GM03348 (cell line): ENCODE measurements around the gene OCA2.
"Not testable (repeated sequence)": the region's sequence is repeated elsewhere in the genome, so short reads cannot be mapped to it uniquely, and the experiment has no call there.

ENCODE experiments used
- DNase-seq: peaks from one replicate; pipeline ENCODE4 v3.0.0; 2012; ENCODE audit warnings: low spot score

Gene OCA2

DNA sequence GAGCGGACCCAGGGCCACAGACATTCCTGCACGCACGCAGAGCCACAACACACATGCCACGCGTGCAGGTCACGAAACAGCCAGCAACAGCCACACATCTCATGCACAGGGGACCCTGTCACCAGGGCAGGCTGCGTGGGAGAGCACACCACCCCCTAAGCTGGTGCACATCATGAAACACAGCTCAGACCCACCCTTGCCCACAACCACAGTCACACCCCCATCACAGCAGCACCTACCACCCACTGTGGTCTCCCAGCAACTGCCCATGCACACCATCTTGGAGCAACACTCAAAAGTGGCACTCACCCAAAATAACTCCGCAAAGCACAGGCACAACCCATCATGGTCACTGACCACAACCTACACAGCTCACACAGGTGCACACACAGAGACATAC lies 75.7 kb downstream of the OCA2 start:
- no peak for DNase-seq

DNA sequence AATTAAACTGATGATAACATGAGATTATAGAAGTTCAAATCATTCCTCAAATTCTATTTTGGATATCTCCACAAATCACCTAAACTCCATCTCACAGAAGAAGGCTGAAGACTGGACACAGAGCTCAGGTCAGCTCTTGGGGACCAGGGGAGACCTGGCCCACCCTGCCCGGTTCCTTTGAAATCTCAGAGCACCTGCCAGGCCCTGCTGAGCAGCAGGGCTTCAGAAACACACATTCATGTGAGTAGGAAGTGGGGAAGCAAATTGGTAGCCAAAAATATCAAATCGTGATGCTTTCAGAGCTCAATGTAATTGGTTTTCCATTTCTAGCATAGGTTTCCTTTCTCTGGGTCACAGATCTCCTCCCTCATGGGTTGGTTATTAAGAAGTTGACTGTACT lies 76.2 kb downstream of the OCA2 start:
- DNase-seq: no peak

DNA sequence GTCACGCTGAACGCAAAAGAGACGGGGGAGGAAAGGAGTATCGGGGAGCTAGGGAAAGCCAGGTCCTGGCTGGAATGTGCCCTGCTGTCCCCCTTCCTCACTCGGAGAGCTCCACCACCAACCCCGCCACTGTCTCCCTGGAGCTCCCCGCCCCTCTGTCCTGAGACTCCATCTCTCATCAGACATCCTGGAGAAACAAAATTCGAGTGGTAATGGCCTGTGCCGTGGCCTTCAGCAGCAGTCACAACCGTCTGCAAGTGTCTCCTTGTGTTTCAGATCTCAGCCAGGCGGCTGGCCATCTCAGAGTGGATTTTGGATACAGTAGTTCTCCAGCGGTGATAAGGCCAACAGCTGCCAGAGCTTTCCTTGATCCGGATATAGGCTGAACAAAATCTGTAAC lies 76.9 kb downstream of the OCA2 start:
- no peak for DNase-seq

DNA sequence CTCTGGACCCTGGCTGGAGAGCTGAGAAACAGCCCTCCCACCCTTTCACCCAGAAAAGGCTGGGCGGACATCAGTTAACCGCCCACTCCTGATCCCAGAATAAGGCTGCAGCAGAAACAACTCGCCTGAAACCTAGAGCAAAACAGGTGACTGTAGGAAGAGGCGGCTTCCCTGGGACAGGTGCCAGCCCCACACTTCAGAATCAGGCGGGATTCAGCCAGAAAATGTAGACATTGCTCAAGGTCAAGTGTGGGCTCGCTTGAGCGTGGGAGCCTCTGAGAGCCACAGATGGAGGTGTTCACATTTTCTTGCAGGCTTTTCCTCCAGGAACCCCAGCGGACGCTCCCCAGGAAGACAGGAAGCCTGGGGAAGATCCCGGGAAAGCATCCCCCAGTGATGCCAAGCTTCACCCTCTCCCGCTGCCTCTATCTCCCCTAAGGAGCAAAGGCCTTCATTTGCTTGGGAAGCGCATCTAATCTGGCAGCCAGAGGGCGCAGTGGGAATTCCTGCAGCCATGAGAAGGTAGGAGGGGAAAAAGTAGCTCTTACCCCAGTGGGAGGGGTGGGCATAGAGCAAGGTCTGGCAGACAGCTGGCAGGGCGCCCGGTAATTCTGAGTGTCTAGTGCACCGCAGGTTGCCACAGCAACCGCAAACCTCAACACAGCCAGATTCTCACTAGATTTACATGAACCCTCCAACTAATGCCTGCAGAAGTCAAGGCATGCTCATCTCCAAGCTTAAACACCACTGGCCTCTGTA lies 77.7 kb downstream of the OCA2 start:
- no peak for DNase-seq

GRCh38 chr15:28020644-28021043 lies 78.5 kb downstream of the OCA2 start:
- DNase-seq: no peak

- no peak for DNase-seq
These were observed 79.4 kb downstream of the OCA2 start for GRCh38 chr15:28019594-28020309.

GRCh38 chr15:28018291-28019044 lies 80.6 kb downstream of the OCA2 start:
- no peak for DNase-seq

- DNase-seq: no peak
These were observed 81.6 kb downstream of the OCA2 start for GRCh38 chr15:28017423-28017924.

- no peak for DNase-seq
These were observed 83.3 kb downstream of the OCA2 start for GRCh38 chr15:28015855-28016254.

- DNase-seq: no peak
These were observed 84.4 kb downstream of the OCA2 start for GRCh38 chr15:28014623-28015200.

DNA sequence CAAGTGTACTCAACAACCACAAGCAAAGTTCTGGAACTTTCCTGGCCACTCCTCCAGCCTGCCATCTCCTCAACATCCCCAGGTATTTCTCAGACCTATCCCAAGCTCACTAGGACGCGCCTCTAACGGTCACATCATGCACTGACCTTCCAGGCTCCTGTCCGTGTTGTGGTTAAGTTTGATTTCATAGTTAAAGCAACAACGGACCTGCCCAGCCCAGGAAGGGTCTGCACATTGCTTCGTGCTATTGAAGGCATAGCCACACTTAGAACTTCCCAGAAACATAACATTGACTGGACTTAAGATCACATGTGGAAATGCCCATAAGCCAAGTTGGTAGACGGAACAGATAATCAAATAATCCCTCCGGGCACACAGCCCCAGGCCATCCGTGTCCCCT lies 85.1 kb downstream of the OCA2 start:
- DNase-seq: no peak

GRCh38 chr15:28013480-28013879 lies 85.6 kb downstream of the OCA2 start:
- no peak for DNase-seq

GRCh38 chr15:28012231-28012630 lies 86.9 kb downstream of the OCA2 start:
- DNase-seq: no peak

- DNase-seq: not testable (repeated sequence)
These were observed 90.9 kb downstream of the OCA2 start for GRCh38 chr15:28008175-28008574.

DNA sequence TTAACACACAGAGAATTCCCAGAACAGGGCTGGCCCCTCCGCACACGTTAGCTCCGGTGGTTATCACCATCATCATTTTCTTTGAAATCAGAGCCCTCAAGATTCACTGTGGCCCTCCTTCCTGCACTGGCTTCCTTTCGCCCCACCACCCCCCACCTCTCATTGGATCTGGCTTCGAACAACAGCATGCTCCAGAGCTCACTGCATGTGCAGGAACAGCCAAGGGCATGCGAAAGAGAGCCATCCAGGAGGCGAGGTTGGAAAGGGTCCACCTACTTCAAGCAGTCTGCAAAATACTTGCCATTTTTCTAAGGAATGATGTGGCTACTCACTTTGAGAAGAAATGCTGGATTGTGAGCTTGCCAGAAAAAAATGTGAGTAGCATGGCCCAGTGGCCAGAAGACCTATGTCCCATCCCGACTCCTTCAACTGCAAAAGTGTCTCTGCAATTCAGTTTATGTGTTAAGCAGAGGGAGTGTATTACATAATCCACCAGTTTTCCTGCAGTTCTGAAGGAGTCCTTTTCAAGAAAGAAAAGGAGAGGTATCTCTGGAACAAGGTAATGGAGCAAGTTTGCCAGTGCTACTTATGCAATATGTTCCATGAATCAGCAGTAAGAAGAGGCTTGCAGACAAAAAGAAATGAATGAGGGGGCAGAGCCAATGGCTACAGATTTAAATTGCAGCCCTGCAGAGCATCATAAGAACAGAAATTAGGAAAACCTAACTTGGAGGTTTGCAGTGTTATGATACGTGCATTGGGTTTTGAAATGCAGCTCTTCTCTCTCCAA lies 92.8 kb downstream of the OCA2 start:
- no peak for DNase-seq

DNA sequence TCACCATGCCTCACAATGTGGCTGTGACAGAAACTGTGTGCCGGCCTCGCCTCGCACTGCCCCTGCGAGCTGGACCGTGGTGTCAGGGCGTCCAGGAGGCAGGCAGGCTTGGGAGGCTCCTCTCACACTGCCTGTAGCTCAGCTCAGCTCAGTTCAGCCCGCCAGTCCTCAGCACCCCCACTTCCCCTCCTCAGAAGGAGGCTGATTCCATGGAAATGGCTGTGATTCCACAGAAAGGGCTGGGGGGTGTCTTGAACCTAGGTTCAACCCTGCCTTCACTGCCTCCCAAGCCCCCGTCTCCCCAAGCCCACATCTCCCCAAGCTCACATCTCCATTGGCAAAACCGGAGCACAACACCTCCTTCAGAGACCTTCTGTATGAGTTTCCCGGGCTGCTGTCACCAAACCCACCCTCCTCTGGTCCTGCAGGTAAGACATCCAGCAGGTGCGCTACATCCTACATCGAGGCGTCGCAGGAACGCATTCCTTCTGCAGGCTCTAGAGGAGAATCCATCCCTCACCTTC lies 94.0 kb downstream of the OCA2 start:
- no peak for DNase-seq

DNA sequence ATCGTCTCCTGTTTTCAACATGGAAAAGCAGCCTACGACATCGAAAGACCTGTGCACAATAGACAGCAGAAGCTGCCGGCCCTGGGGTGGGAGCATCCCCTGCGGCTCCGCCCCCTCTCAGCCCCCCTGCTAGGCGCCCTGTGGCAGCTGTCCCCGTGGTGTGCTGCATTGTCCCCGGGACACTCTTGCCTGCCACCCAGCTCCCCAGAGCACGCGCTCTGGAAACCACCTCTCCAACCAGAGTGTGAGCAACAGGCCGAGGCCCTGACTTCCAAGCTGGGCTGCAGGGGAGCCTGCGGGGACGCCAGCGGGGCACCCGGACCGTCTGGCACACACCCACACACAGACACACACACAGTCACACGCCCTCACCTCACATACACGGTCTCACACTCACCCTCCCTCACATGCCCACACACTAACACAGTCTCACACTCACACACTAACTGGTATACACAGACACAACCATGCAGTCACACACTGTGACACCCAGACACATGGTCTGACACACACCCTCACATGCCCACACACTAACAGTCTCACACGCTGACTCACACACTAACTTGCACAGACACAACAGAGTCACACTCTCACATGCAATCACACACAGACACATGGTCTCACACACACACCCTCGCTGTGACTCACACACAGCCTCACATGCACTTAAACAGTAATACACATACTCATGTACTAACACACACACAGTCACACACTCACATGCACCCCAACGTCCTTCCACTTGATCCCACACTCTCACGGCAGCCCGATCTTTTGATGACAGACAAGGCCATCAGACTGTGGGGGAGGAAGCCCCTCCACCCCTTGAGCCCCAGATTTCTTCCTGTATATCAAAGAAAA lies 94.7 kb downstream of the OCA2 start:
- no peak for DNase-seq

GRCh38 chr15:28003302-28004037 lies 95.6 kb downstream of the OCA2 start:
- DNase-seq: no peak

- no peak for DNase-seq
These were observed 96.2 kb downstream of the OCA2 start for GRCh38 chr15:28002867-28003266.
